GM12878 (cell line): Measurements from ENCODE around the gene ROBO1. TPM values are rescaled to one million over a fixed set of nuclear protein-coding genes. Genes with fewer than 3 reads are reported as not detected.

ENCODE experiments used
- ATAC-seq: fragments of 200-7000 bp; cut with Tn5 transposase; 3 replicates; pipeline ENCODE4 v1.9.1; 2020; ENCODE audit warnings: mild to moderate bottlenecking, moderate library complexity
- BruUV-seq: library from RNA; stranded (reverse); fragments of 400-500 nt; replicated peaks from 2 replicates; lab custom pipeline; 2021; lab: Mats Ljungman, UMichigan
- CTCF ChIA-PET: fragments of 300-600 bp; sonication (Branson Sonifier 250); formaldehyde crosslinking; extraction: SDS; loops from one replicate; lab custom pipeline; 2021; ENCODE audit warnings: inconsistent platforms; lab: Yijun Ruan, JAX
- POLR2A ChIA-PET: fragments of 350-600 bp; formaldehyde crosslinking; extraction: SDS; loops from one replicate; lab custom pipeline; 2021; ENCODE audit warnings: inconsistent platforms; lab: Charles Lee
- RAD21 ChIA-PET: fragments of 300-600 bp; sonication (Branson Sonifier 250); formaldehyde crosslinking; loops from one replicate; lab custom pipeline; 2023; ENCODE audit warnings: antibody characterized with exemption; ENCODE audit not compliant: unreplicated experiment; lab: Charles Lee
- SMC1A ChIA-PET: fragments of 300-600 bp; sonication (Branson Sonifier 250); formaldehyde crosslinking; loops from one replicate; lab custom pipeline; 2023; ENCODE audit not compliant: unreplicated experiment, uncharacterized antibody; lab: Charles Lee
- DNase-seq: peaks from one replicate; pipeline ENCODE4 v3.0.0-alpha.2; 2011; ENCODE audit warnings: low read depth, low spot score
- FAIRE-seq: peaks from 3 replicates; lab custom pipeline; 2011; peaks lifted over from hg19 to GRCh38; lab: Jason Lieb, UNC
- H2AFZ ChIP-seq: 2 replicates; pipeline ENCODE4 v1.6.0; 2011; ENCODE audit warnings: low read depth, low read length, control low read depth; ENCODE audit not compliant: control insufficient read depth
- H3K27ac ChIP-seq: 2 replicates; pipeline ENCODE4 v1.5.1; 2011; ENCODE audit warnings: control low read depth; ENCODE audit not compliant: control insufficient read depth, insufficient read depth
- H3K27me3 ChIP-seq, 2 experiments: replicated peaks in 1 of 2; 2 replicates each; pipeline versions ENCODE4 v1.6.0 to v1.6.1; 2011; ENCODE audit warnings: low read length in 1 of 2; ENCODE audit not compliant: control insufficient read depth in 2 of 2, insufficient read depth in 2 of 2
- H3K36me3 ChIP-seq, 2 experiments: 2 replicates each; pipeline ENCODE4 v1.5.1; 2011; ENCODE audit warnings: low read length in 1 of 2; ENCODE audit not compliant: control insufficient read depth in 2 of 2, insufficient read depth in 2 of 2
- H3K4me1 ChIP-seq: 2 replicates; pipeline ENCODE4 v1.6.1; 2011; ENCODE audit warnings: mild to moderate bottlenecking, low read length, moderate library complexity, mixed read lengths; ENCODE audit not compliant: control insufficient read depth, insufficient read depth
- H3K4me2 ChIP-seq: 2 replicates; pipeline ENCODE4 v1.6.0; 2011; ENCODE audit warnings: control low read depth; ENCODE audit not compliant: control insufficient read depth, insufficient read depth
- H3K4me3 ChIP-seq: fragments of 200-600 bp; sonication (generic); 2 replicates; pipeline ENCODE4 v1.5.1; 2016
- H3K79me2 ChIP-seq: 2 replicates; pipeline ENCODE4 v1.6.0; 2011; ENCODE audit warnings: low read length; ENCODE audit not compliant: control insufficient read depth, insufficient read depth
- H3K9ac ChIP-seq: 2 replicates; pipeline ENCODE4 v1.8.0; 2011; ENCODE audit warnings: low read length, control low read depth, mixed read lengths; ENCODE audit not compliant: control insufficient read depth, insufficient read depth
- H3K9me3 ChIP-seq: replicated peaks from 3 replicates; pipeline ENCODE4 v1.5.1; 2011; ENCODE audit warnings: mild to moderate bottlenecking, low read length; ENCODE audit not compliant: control insufficient read depth, insufficient read depth
- H4K20me1 ChIP-seq: 2 replicates; pipeline ENCODE4 v1.6.0; 2011; ENCODE audit not compliant: control insufficient read depth, insufficient read depth
- BCL3 ChIP-seq: IDR thresholded peaks from 2 replicates; pipeline ENCODE4 v1.6.1; 2011; ENCODE audit warnings: borderline replicate concordance, low read depth, mild to moderate bottlenecking, moderate library complexity, low read length; ENCODE audit not compliant: insufficient read depth, poor library complexity, severe bottlenecking
- CHD1 ChIP-seq: IDR thresholded peaks from 2 replicates; pipeline ENCODE4 v1.6.1; 2012; ENCODE audit warnings: low read depth, low read length, improper control_type of control experiment
- CREB1 ChIP-seq: IDR thresholded peaks from 2 replicates; pipeline ENCODE4 v1.6.1; 2012; ENCODE audit warnings: low read depth, mild to moderate bottlenecking, inconsistent platforms
- ELK1 ChIP-seq: IDR thresholded peaks from 2 replicates; pipeline ENCODE4 v1.6.1; 2012; ENCODE audit warnings: low read depth, low read length, improper control_type of control experiment
- HSF1 ChIP-seq: fragments of 150-350 bp; IDR thresholded peaks from 2 replicates; pipeline ENCODE4 v1.6.1; 2014; ENCODE audit warnings: mild to moderate bottlenecking, low read depth, low read length
- IKZF2 ChIP-seq, 2 experiments: fragments of 450-650 bp; IDR thresholded peaks; 2 replicates each; pipeline ENCODE4 v1.6.1; 2017; ENCODE audit warnings: mild to moderate bottlenecking in 2 of 2, moderate library complexity in 2 of 2
- NFYA ChIP-seq: IDR thresholded peaks from 2 replicates; pipeline ENCODE4 v1.6.1; 2011; ENCODE audit warnings: low read depth, mild to moderate bottlenecking, low read length, improper control_type of control experiment, borderline replicate concordance
- RELB ChIP-seq: fragments of 450-650 bp; IDR thresholded peaks from 2 replicates; pipeline ENCODE4 v1.6.1; 2017; ENCODE audit warnings: low read depth, mild to moderate bottlenecking, moderate library complexity
- SREBF2 ChIP-seq: IDR thresholded peaks from 2 replicates; pipeline ENCODE4 v1.6.1; 2012; ENCODE audit warnings: mild to moderate bottlenecking, low read length
- YBX1 ChIP-seq: fragments of 450-650 bp; IDR thresholded peaks from 2 replicates; pipeline ENCODE4 v1.6.1; 2016; ENCODE audit warnings: antibody characterized with exemption
- ZNF207 ChIP-seq: fragments of 450-650 bp; IDR thresholded peaks from 2 replicates; pipeline ENCODE4 v1.6.1; 2014; ENCODE audit warnings: antibody characterized with exemption, mild to moderate bottlenecking, borderline replicate concordance
- ZNF217 ChIP-seq: fragments of 450-650 bp; IDR thresholded peaks from 2 replicates; pipeline ENCODE4 v1.6.1; 2017; ENCODE audit warnings: antibody characterized with exemption, mild to moderate bottlenecking
- WGBS: methylation state at CpG from one replicate; pipeline ENCODE4 v1.1.6; 2016; ENCODE audit warnings: low lambda C conversion rate; ENCODE audit not compliant: insufficient replicate concordance, insufficient coverage; ENCODE audit errors: missing lambda C conversion rate; 5-methylcytosine and 5-hydroxymethylcytosine counted together
- in situ Hi-C: fragments of 300-500 bp; cut with MboI; formaldehyde crosslinking; loops from 9 replicates; pipeline ENCODE4 v1.14.3; 2018; ENCODE audit warnings: mixed read lengths
- intact Hi-C: fragments of 100-400 bp; cut with micrococcal nuclease; formaldehyde crosslinking; loops from one replicate; pipeline ENCODE4 v1.14.2; 2022; ENCODE audit not compliant: unreplicated experiment
- polyA plus RNA-seq, 11 experiments: library from polyadenylated mRNA; depleted of rRNA in 4 of 11; unstranded in 6 of 11; stranded (reverse) in 5 of 11; fragments of >200 nt; fragmentation: Nextera tagmentation in 4 of 11; fragmentation: Illumina TruSeq in 1 of 11; extraction: Ambion mirVana in 4 of 11; extraction: Trizol in 1 of 11; gene quantifications; 1 replicate in 1 of 11; 2 replicates in 10 of 11; pipeline versions ENCODE4 v1.2.1 to v1.2.3, GENCODE V29; 2011 to 2016; ENCODE audit warnings: inconsistent platforms in 2 of 11, missing spikeins in 2 of 11, low read depth in 1 of 11
- total RNA-seq, 4 experiments: library from RNA; depleted of rRNA in 3 of 4; stranded (reverse); fragments of >200 nt in 3 of 4; fragmentation: Illumina TruSeq in 1 of 4; extraction: Trizol in 1 of 4; gene quantifications; 2 replicates each; pipeline versions ENCODE4 v1.2.1 to v1.2.3, GENCODE V29; 2013 to 2021

Gene ROBO1
- total and polyA plus RNA-seq, 10 of the 15 experiments (the other 5 are each of a cell fraction or from before 2014, with no cell fraction given) = 0.29 to 46.5 (median 1.2) TPM

GRCh38 chr3:78831446-78831972, 936.3 kb downstream of the ROBO1 start:
- SMC1A ChIA-PET = interaction anchor here (0.7 kb wide), 1 partner anchor 39 kb away, joined by 3 read pairs; no protein-coding TSS in a partner anchor
- intact Hi-C loops = loop anchor here (2.0 kb wide), 1 partner anchor 95 kb away; no protein-coding TSS in a partner anchor
- TF ChIP-seq HSF1 = no peak
- TF ChIP-seq NFYA = no peak
- TF ChIP-seq ZNF207 = no peak
- TF ChIP-seq ZNF217 = no peak
- TF ChIP-seq SREBF2 = no peak
- no peak for TF ChIP-seq CHD1
- TF ChIP-seq, all 136 proteins: peak for 0
- H2AFZ ChIP-seq = no peak overlapping the region
- DNase-seq (no peak), FAIRE-seq (no peak), ATAC-seq (peak; percentile 38)
- POLR2A ChIA-PET = no interaction called here
- H3K4me3 ChIP-seq = no peak overlapping the region
- H3K27ac ChIP-seq = no peak overlapping the region
- H3K79me2 ChIP-seq = no peaks in the 10 kb centered on the region
- H3K4me1 ChIP-seq = no peaks in the 10 kb centered on the region
- in situ Hi-C loops = no loop called here
- H3K9me3 ChIP-seq = peaks cover 2% of the 10 kb centered on the region; the same call in 1 of the 3 replicates
- no peaks in the 10 kb centered on the region for H4K20me1 ChIP-seq
- H3K36me3 ChIP-seq = no peaks in the 10 kb centered on the region
- CTCF ChIA-PET = no interaction called here
- RAD21 ChIA-PET = no interaction called here
- BruUV-seq = no TSS peak
- no peak overlapping the region for H3K4me2 ChIP-seq
- 67% methylated on average over 1 of the region's 1 CpG for WGBS
- H3K9ac ChIP-seq = no peak overlapping the region
- H3K27me3 ChIP-seq = no peaks in the 10 kb centered on the region

GRCh38 chr3:78830470-78830869, 937.3 kb downstream of the ROBO1 start:
- H3K9me3 ChIP-seq = peaks cover 2% of the 10 kb centered on the region; the same call in 1 of the 3 replicates
- H3K9ac ChIP-seq = no peak overlapping the region
- intact Hi-C loops = loop anchor here (2.0 kb wide), 1 partner anchor 94 kb away; no protein-coding TSS in a partner anchor
- BruUV-seq = no TSS peak
- no peak for DNase-seq
- no peak for FAIRE-seq
- no peaks in the 10 kb centered on the region for H4K20me1 ChIP-seq
- H3K36me3 ChIP-seq = no peaks in the 10 kb centered on the region
- ChIA-PET CTCF (no interaction called here), POLR2A (no interaction called here), RAD21 (no interaction called here), SMC1A (no interaction called here)
- ATAC-seq = no peak
- no peak overlapping the region for H3K4me3 ChIP-seq
- TF ChIP-seq BCL3 (no peak), IKZF2 (IDR thresholded peaks at IDR 0.05) (peak in 1 of 2 experiments; percentile 20; a peak in 1 of 4 replicates), YBX1 (no peak), ELK1 (no peak), RELB (0 out of 2 replicates have a peak, but pooled peaks have one; percentile 23), CREB1 (no peak)
- H2AFZ ChIP-seq = no peak overlapping the region
- H3K4me2 ChIP-seq = no peak overlapping the region
- in situ Hi-C loops = no loop called here
- H3K79me2 ChIP-seq = no peaks in the 10 kb centered on the region
- H3K27me3 ChIP-seq = no peaks in the 10 kb centered on the region
- no peak overlapping the region for H3K27ac ChIP-seq
- no peaks in the 10 kb centered on the region for H3K4me1 ChIP-seq
- WGBS = 5% methylated on average over 5 of the region's 5 CpGs
